BJ (cell line): ENCODE data around the gene RBM38. TPM values are rescaled to one million over a fixed set of nuclear protein-coding genes. Genes with fewer than 3 reads are reported as not detected.

Source experiments
- CTCF ChIA-PET: fragments of 350-600 bp; formaldehyde crosslinking; extraction: SDS; loops from one replicate; lab custom pipeline; 2021; ENCODE audit warnings: antibody characterized with exemption, inconsistent platforms; lab: Yijun Ruan, JAX
- POLR2A ChIA-PET: fragments of 300-600 bp; sonication (Branson Sonifier 250); formaldehyde crosslinking; extraction: SDS; loops from one replicate; lab custom pipeline; 2021; ENCODE audit warnings: antibody characterized with exemption; lab: Charles Lee
- DNase-seq: peaks from one replicate; pipeline ENCODE4 v3.0.0-alpha.2; 2011; ENCODE audit warnings: low read depth
- H3K27me3 ChIP-seq: 2 replicates; pipeline ENCODE4 v1.6.0; 2011; ENCODE audit warnings: low read length; ENCODE audit not compliant: control insufficient read depth, insufficient read depth
- H3K36me3 ChIP-seq: 2 replicates; pipeline ENCODE4 v1.5.1; 2011; ENCODE audit warnings: low read length; ENCODE audit not compliant: control insufficient read depth, insufficient read depth
- H3K4me3 ChIP-seq: 2 replicates; pipeline ENCODE4 v1.5.1; 2011; ENCODE audit warnings: low read depth, mild to moderate bottlenecking, control low read depth, low read length
- polyA plus RNA-seq: library from polyadenylated mRNA; depleted of rRNA; stranded (reverse); fragments of >200 nt; gene quantifications from 2 replicates; pipeline ENCODE4 v1.2.3, GENCODE V29; 2011
- TF ChIP-seq, protein P1 (sequence below): IDR thresholded peaks from 2 replicates; pipeline ENCODE4 v1.5.1; 2011; ENCODE audit warnings: low read depth, mild to moderate bottlenecking, control low read depth, inconsistent platforms, low read length, moderate library complexity; ENCODE audit not compliant: insufficient read depth

The RBM38 gene
- polyA plus RNA-seq, 1 experiment, result 5.2 TPM

GRCh38 chr20:57380081-57380750, 11.0 kb upstream of the RBM38 start:
- Histone ChIP-seq H3K36me3 (peaks cover 10% of the 10 kb centered on the region), H3K27me3 (no peaks in the 10 kb centered on the region), H3K4me3 (no peak overlapping the region)
- TF ChIP-seq, protein P1, sequence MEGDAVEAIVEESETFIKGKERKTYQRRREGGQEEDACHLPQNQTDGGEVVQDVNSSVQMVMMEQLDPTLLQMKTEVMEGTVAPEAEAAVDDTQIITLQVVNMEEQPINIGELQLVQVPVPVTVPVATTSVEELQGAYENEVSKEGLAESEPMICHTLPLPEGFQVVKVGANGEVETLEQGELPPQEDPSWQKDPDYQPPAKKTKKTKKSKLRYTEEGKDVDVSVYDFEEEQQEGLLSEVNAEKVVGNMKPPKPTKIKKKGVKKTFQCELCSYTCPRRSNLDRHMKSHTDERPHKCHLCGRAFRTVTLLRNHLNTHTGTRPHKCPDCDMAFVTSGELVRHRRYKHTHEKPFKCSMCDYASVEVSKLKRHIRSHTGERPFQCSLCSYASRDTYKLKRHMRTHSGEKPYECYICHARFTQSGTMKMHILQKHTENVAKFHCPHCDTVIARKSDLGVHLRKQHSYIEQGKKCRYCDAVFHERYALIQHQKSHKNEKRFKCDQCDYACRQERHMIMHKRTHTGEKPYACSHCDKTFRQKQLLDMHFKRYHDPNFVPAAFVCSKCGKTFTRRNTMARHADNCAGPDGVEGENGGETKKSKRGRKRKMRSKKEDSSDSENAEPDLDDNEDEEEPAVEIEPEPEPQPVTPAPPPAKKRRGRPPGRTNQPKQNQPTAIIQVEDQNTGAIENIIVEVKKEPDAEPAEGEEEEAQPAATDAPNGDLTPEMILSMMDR, result no peak
- DNase-seq, result no peak
- POLR2A ChIA-PET, result no interaction called here
- CTCF ChIA-PET, result interaction anchor here (1.1 to 4.3 kb wide), 6 partner anchors 19 to 118 kb away, joined by 3 to 29 read pairs (median 12); no protein-coding TSS in a partner anchor

GRCh38 chr20:57381596-57382503, 9.3 kb upstream of the RBM38 start:
- ChIA-PET CTCF (interaction anchor here (0.6 to 4.3 kb wide), 19 partner anchors 11 to 826 kb away, joined by 3 to 32 read pairs (median 4); no protein-coding TSS in a partner anchor), POLR2A (no interaction called here)
- H3K4me3 ChIP-seq, result no peak overlapping the region
- H3K27me3 ChIP-seq, result no peaks in the 10 kb centered on the region
- peaks cover 4% of the 10 kb centered on the region for H3K36me3 ChIP-seq
- TF ChIP-seq, protein P1, result peak; percentile 92
- peak; percentile 16 for DNase-seq

DNA sequence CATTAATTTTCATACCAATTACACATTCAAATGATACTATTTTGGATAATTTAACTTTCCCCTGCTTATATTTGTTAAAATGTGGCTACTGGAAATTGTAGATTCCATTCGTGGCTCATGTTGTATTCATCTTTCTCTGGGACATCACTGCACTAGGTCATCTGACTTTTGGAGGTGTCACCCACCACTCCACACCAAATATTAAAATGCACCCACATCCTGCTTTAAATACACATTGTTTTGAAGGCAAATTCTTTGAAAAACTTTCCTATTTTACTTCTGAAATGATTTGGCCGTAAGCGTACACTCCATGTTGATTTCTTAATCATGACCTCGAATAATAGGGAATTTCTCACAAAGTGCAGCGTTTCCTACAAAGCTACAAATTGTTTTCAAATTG, 8.7 kb upstream of the RBM38 start:
- ChIA-PET POLR2A (no interaction called here), CTCF (interaction anchor here (0.6 to 4.3 kb wide), 14 partner anchors 9 to 119 kb away, joined by 3 to 32 read pairs (median 5); no protein-coding TSS in a partner anchor)
- TF ChIP-seq, protein P1, result no peak
- no peak for DNase-seq
- H3K4me3 ChIP-seq, result no peak overlapping the region
- peaks cover 4% of the 10 kb centered on the region for H3K36me3 ChIP-seq
- no peaks in the 10 kb centered on the region for H3K27me3 ChIP-seq

DNA sequence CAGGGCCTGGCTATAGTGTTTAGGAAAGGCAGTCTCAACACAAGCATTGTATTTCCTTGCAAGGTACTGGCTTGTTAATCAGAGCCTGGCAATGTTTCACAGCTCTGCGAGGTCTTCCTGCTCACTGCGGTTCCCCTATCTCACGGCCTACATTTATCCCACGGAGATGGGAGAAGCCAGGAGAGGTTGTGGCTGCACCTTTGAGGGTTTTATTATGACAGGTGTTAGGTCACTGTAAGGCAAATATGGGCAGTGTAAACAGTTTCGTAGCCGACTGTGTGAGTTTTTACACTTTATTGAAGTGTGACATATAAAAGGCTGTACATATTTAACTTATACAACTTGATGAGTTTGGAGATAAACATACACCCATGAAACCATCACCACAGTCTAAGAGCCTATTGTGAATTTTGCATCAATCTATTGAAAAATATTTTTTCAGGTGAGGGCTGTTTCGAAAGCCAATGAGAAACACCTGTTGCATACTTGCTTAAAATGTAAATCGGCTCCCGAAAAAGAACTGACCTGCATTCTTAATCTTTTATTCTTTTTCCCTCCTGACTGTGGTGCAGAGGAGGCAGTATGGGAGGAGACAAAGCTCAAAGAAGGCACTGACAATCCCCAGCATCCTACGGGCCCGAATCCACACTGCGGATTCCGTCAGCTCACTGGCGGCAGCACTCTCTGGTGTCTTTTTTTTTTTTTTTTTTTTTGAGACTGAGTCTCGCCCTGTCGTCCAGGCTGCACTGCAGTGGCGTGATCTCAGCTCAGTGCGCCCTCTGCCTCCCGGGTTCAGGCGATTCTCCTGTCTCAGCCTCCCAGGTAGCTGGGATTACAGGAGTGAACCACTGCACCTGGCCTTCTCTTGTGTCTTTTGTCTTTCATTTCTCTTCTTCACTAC, 7.5 kb upstream of the RBM38 start:
- DNase-seq, result no peak
- Histone ChIP-seq H3K27me3 (no peaks in the 10 kb centered on the region), H3K36me3 (no peaks in the 10 kb centered on the region), H3K4me3 (no peak overlapping the region)
- ChIA-PET CTCF (interaction anchor here (1.2 to 5.7 kb wide), 5 partner anchors 10 to 211 kb away, joined by 4 to 25 read pairs (median 13); no protein-coding TSS in a partner anchor), POLR2A (no interaction called here)
- TF ChIP-seq, protein P1, result no peak
